GM23338 (cell line): ENCODE data around the gene CUBN. TPM values are rescaled to one million over a fixed set of nuclear protein-coding genes. Genes with fewer than 3 reads are reported as not detected.

Experiments used
- ATAC-seq: fragments of 200-7000 bp; cut with Tn5 transposase; 3 replicates; pipeline ENCODE4 v1.9.1; 2020
- DNase-seq: peaks from one replicate; pipeline ENCODE4 v3.0.0-alpha.2; 2015; ENCODE audit warnings: low spot score
- H2AFZ ChIP-seq: fragments of 200-600 bp; sonication (generic); 2 replicates; pipeline ENCODE4 v1.8.0; 2016; ENCODE audit warnings: antibody characterized with exemption, mild to moderate bottlenecking, moderate library complexity
- H3F3A ChIP-seq: fragments of 200-600 bp; sonication (generic); replicated peaks from 2 replicates; pipeline ENCODE4 v1.8.0; 2017; ENCODE audit warnings: antibody characterized with exemption, mixed run types, low read depth
- H3K27ac ChIP-seq: fragments of 200-600 bp; sonication (generic); 2 replicates; pipeline ENCODE4 v1.6.1; 2016; ENCODE audit warnings: low read depth
- H3K27me3 ChIP-seq: fragments of 200-600 bp; sonication (generic); 2 replicates; pipeline ENCODE4 v1.8.0; 2016; ENCODE audit warnings: mild to moderate bottlenecking, mixed run types, moderate library complexity; ENCODE audit not compliant: insufficient read depth
- H3K36me3 ChIP-seq: fragments of 200-600 bp; sonication (generic); 2 replicates; pipeline ENCODE4 v1.8.0; 2016; ENCODE audit warnings: mild to moderate bottlenecking; ENCODE audit not compliant: insufficient read depth
- H3K4me1 ChIP-seq: fragments of 200-600 bp; sonication (generic); 2 replicates; pipeline ENCODE4 v1.8.0; 2016; ENCODE audit warnings: mild to moderate bottlenecking, moderate library complexity; ENCODE audit not compliant: insufficient read depth
- H3K4me2 ChIP-seq: fragments of 200-600 bp; sonication (generic); 2 replicates; pipeline ENCODE4 v1.7.1; 2017; ENCODE audit warnings: mixed run types
- H3K4me3 ChIP-seq: fragments of 200-600 bp; sonication (generic); 2 replicates; pipeline ENCODE4 v1.6.1; 2016; ENCODE audit warnings: mixed run types
- H3K79me2 ChIP-seq: fragments of 200-600 bp; sonication (generic); replicated peaks from 2 replicates; pipeline ENCODE4 v1.8.0; 2017; ENCODE audit warnings: mild to moderate bottlenecking; ENCODE audit not compliant: insufficient read depth
- H3K9me2 ChIP-seq: fragments of 200-600 bp; sonication (generic); 2 replicates; pipeline ENCODE4 v1.8.0; 2017; ENCODE audit not compliant: insufficient read depth
- H4K20me1 ChIP-seq: fragments of 200-600 bp; sonication (generic); replicated peaks from 2 replicates; pipeline ENCODE4 v1.8.0; 2017; ENCODE audit warnings: mild to moderate bottlenecking; ENCODE audit not compliant: insufficient read depth
- H3K27ac Mint-ChIP-seq: 2 replicates; pipeline ENCODE4 v1.8.0; 2020; ENCODE audit warnings: inconsistent platforms, mild to moderate bottlenecking, moderate library complexity, mixed read lengths
- H3K27me3 Mint-ChIP-seq: 3 replicates; pipeline ENCODE4 v1.8.0; 2022; ENCODE audit warnings: low read depth, mild to moderate bottlenecking, moderate library complexity, mixed read lengths, inconsistent platforms; ENCODE audit not compliant: insufficient read depth, poor library complexity
- H3K36me3 Mint-ChIP-seq: 3 replicates; pipeline ENCODE4 v1.8.0; 2021; ENCODE audit warnings: low read depth, mild to moderate bottlenecking, inconsistent platforms, moderate library complexity, mixed read lengths
- H3K4me1 Mint-ChIP-seq: 3 replicates; pipeline ENCODE4 v1.8.0; 2020; ENCODE audit warnings: mild to moderate bottlenecking, inconsistent platforms, mixed read lengths
- H3K4me3 Mint-ChIP-seq: 3 replicates; pipeline ENCODE4 v1.8.0; 2021; ENCODE audit warnings: moderate library complexity, mild to moderate bottlenecking, inconsistent platforms, mixed read lengths
- H3K9me3 Mint-ChIP-seq: 3 replicates; pipeline ENCODE4 v1.8.0; 2020; ENCODE audit warnings: moderate library complexity, mild to moderate bottlenecking, inconsistent platforms, mixed read lengths
- JUNB ChIP-seq: IDR thresholded peaks from one replicate; pipeline ENCODE4 v1.6.1; 2016; ENCODE audit warnings: antibody characterized with exemption; ENCODE audit not compliant: unreplicated experiment
- STAT1 ChIP-seq: IDR thresholded peaks from one replicate; pipeline ENCODE4 v1.6.1; 2016; ENCODE audit warnings: antibody characterized with exemption; ENCODE audit not compliant: unreplicated experiment
- ZNF114 ChIP-seq: fragments of 250-450 bp; sonication (Bioruptor Pico); IDR thresholded peaks from 2 replicates; pipeline ENCODE4 v1.5.0; 2020; ENCODE audit warnings: mild to moderate bottlenecking, moderate library complexity
- ZNF331 ChIP-seq: fragments of 250-450 bp; sonication (Bioruptor Pico); IDR thresholded peaks from 2 replicates; pipeline ENCODE4 v1.5.0; 2020; ENCODE audit warnings: low read depth, mild to moderate bottlenecking, moderate library complexity
- polyA plus RNA-seq: library from polyadenylated mRNA; unstranded; fragments of >200 nt; fragmentation: Nextera tagmentation; extraction: Ambion mirVana; gene quantifications from 2 replicates; pipeline ENCODE4 v1.2.1, GENCODE V29; 2016
- total RNA-seq: library from RNA; depleted of rRNA; stranded (reverse); fragments of >200 nt; shearing (Covaris generic); gene quantifications from 2 replicates; pipeline ENCODE4 v1.2.3, GENCODE V29; 2014
- TF ChIP-seq, protein P1 (sequence below): fragments of 250-450 bp; sonication (Bioruptor Pico); IDR thresholded peaks from 2 replicates; pipeline ENCODE4 v1.5.0; 2020; ENCODE audit warnings: mild to moderate bottlenecking, moderate library complexity
- TF ChIP-seq, protein P2 (sequence below), 2 experiments: fragments of 200-600 bp in 1 of 2; sonication (generic) in 1 of 2; conservative IDR thresholded peaks; 2 replicates each; pipeline versions ENCODE4 v1.5.1 to v1.6.1; 2016 to 2017; ENCODE audit warnings: antibody characterized with exemption in 2 of 2, low read depth in 2 of 2, mild to moderate bottlenecking in 2 of 2, moderate library complexity in 1 of 2

The CUBN gene
- total and polyA plus RNA-seq, 2 experiments from 2014 or later = 0.06 to 1.8 TPM

DNA sequence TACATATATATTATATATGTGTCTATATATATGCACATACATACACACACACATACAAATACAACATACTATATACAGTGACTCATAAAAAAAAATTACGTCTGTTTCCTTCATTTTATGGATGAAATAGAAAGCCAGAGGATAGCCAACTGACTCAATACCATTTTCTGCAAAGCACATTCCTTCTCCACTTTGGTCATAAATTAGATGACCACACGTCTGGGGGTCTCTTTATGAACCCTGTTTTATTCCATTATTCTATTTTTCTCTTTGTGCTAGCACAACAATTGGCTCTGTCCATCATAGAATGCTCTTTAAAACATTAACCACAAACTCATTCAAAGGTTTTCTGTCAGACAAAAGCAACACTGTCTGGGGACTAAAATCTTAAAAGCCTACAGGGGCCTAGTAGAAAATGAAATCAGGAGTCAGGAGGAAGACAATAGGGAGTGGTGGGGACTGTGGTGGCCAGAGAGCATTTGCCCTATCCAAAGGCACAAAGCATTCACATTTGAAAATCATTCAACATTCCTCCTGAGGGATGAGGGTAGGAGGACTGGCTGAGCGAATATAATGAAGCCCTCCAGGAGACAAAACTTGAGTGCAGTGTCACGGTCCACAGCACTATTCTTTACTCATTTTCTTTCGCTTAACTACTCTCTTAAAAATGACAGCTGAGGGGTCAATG, 4.3 kb downstream of the CUBN start:
- no peak overlapping the region for H3K4me3 Mint-ChIP-seq
- no peaks in the 10 kb centered on the region for H3K36me3 ChIP-seq
- H2AFZ ChIP-seq = no peak overlapping the region
- peaks cover 13% of the 10 kb centered on the region for H3K4me1 Mint-ChIP-seq
- no peak for TF ChIP-seq STAT1
- TF ChIP-seq JUNB = no peak
- TF ChIP-seq, protein P1, sequence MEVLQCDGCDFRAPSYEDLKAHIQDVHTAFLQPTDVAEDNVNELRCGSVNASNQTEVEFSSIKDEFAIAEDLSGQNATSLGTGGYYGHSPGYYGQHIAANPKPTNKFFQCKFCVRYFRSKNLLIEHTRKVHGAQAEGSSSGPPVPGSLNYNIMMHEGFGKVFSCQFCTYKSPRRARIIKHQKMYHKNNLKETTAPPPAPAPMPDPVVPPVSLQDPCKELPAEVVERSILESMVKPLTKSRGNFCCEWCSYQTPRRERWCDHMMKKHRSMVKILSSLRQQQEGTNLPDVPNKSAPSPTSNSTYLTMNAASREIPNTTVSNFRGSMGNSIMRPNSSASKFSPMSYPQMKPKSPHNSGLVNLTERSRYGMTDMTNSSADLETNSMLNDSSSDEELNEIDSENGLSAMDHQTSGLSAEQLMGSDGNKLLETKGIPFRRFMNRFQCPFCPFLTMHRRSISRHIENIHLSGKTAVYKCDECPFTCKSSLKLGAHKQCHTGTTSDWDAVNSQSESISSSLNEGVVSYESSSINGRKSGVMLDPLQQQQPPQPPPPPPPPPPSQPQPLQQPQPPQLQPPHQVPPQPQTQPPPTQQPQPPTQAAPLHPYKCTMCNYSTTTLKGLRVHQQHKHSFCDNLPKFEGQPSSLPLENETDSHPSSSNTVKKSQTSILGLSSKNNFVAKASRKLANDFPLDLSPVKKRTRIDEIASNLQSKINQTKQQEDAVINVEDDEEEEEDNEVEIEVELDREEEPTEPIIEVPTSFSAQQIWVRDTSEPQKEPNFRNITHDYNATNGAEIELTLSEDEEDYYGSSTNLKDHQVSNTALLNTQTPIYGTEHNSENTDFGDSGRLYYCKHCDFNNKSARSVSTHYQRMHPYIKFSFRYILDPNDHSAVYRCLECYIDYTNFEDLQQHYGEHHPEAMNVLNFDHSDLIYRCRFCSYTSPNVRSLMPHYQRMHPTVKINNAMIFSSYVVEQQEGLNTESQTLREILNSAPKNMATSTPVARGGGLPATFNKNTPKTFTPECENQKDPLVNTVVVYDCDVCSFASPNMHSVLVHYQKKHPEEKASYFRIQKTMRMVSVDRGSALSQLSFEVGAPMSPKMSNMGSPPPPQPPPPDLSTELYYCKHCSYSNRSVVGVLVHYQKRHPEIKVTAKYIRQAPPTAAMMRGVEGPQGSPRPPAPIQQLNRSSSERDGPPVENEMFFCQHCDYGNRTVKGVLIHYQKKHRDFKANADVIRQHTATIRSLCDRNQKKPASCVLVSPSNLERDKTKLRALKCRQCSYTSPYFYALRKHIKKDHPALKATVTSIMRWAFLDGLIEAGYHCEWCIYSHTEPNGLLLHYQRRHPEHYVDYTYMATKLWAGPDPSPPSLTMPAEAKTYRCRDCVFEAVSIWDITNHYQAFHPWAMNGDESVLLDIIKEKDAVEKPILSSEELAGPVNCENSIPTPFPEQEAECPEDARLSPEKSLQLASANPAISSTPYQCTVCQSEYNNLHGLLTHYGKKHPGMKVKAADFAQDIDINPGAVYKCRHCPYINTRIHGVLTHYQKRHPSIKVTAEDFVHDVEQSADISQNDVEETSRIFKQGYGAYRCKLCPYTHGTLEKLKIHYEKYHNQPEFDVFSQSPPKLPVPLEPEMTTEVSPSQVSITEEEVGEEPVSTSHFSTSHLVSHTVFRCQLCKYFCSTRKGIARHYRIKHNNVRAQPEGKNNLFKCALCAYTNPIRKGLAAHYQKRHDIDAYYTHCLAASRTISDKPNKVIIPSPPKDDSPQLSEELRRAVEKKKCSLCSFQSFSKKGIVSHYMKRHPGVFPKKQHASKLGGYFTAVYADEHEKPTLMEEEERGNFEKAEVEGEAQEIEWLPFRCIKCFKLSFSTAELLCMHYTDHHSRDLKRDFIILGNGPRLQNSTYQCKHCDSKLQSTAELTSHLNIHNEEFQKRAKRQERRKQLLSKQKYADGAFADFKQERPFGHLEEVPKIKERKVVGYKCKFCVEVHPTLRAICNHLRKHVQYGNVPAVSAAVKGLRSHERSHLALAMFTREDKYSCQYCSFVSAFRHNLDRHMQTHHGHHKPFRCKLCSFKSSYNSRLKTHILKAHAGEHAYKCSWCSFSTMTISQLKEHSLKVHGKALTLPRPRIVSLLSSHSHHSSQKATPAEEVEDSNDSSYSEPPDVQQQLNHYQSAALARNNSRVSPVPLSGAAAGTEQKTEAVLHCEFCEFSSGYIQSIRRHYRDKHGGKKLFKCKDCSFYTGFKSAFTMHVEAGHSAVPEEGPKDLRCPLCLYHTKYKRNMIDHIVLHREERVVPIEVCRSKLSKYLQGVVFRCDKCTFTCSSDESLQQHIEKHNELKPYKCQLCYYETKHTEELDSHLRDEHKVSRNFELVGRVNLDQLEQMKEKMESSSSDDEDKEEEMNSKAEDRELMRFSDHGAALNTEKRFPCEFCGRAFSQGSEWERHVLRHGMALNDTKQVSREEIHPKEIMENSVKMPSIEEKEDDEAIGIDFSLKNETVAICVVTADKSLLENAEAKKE (CRISPR knock-in tag) = no peak
- TF ChIP-seq ZNF331 (CRISPR knock-in tag) = no peak
- TF ChIP-seq ZNF114 (CRISPR knock-in tag) = no peak
- TF ChIP-seq, protein P2, sequence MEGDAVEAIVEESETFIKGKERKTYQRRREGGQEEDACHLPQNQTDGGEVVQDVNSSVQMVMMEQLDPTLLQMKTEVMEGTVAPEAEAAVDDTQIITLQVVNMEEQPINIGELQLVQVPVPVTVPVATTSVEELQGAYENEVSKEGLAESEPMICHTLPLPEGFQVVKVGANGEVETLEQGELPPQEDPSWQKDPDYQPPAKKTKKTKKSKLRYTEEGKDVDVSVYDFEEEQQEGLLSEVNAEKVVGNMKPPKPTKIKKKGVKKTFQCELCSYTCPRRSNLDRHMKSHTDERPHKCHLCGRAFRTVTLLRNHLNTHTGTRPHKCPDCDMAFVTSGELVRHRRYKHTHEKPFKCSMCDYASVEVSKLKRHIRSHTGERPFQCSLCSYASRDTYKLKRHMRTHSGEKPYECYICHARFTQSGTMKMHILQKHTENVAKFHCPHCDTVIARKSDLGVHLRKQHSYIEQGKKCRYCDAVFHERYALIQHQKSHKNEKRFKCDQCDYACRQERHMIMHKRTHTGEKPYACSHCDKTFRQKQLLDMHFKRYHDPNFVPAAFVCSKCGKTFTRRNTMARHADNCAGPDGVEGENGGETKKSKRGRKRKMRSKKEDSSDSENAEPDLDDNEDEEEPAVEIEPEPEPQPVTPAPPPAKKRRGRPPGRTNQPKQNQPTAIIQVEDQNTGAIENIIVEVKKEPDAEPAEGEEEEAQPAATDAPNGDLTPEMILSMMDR (conservative IDR thresholded peaks at IDR 0.05; ENCODE audit: low read depth in 2 of 2) = no peak
- H3K9me2 ChIP-seq = no peaks in the 10 kb centered on the region
- no peaks in the 10 kb centered on the region for H3F3A ChIP-seq
- no peak overlapping the region for H3K27ac Mint-ChIP-seq
- no peaks in the 10 kb centered on the region for H3K9me3 Mint-ChIP-seq
- H3K4me2 ChIP-seq = no peak overlapping the region
- no peaks in the 10 kb centered on the region for H3K27me3 Mint-ChIP-seq
- no peaks in the 10 kb centered on the region for H3K27me3 ChIP-seq
- H3K4me3 ChIP-seq = no peak overlapping the region
- DNase-seq = no peak
- no peak for ATAC-seq
- H3K4me1 ChIP-seq = no peaks in the 10 kb centered on the region
- H3K36me3 Mint-ChIP-seq = no peaks in the 10 kb centered on the region
- H4K20me1 ChIP-seq = no peaks in the 10 kb centered on the region
- H3K27ac ChIP-seq = no peak overlapping the region
- H3K79me2 ChIP-seq = no peaks in the 10 kb centered on the region
